GM18873 (cell line): ENCODE measurements around the gene ABLIM1.

Experiments used
- ATAC-seq: cut with Tn5 transposase; IDR thresholded peaks from one replicate; pipeline ENCODE4 v1.9.1; 2021; ENCODE audit warnings: mild to moderate bottlenecking, moderate library complexity, moderate number of reproducible peaks; ENCODE audit not compliant: unreplicated experiment, low FRiP score

The ABLIM1 gene

DNA sequence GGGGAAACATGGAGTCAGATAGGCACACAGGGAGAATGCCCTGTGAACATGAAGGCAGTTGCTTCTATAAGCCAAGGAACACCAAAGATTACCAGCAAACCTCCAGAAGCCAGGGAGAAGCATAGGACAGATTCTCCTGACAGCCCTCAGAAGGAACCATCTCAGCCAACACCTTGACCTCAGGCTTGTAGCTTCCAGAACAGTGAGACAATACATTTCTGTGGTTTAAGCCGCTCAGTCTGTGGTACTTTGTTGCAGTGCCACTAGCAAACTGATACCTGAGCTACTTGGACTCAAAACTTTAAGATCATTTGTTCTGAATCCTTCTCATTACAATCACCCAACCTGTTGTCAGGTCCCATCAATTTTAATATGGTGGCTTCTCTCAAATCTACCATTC lies 31.2 kb downstream of the ABLIM1 start:
- ATAC-seq = no peak

DNA sequence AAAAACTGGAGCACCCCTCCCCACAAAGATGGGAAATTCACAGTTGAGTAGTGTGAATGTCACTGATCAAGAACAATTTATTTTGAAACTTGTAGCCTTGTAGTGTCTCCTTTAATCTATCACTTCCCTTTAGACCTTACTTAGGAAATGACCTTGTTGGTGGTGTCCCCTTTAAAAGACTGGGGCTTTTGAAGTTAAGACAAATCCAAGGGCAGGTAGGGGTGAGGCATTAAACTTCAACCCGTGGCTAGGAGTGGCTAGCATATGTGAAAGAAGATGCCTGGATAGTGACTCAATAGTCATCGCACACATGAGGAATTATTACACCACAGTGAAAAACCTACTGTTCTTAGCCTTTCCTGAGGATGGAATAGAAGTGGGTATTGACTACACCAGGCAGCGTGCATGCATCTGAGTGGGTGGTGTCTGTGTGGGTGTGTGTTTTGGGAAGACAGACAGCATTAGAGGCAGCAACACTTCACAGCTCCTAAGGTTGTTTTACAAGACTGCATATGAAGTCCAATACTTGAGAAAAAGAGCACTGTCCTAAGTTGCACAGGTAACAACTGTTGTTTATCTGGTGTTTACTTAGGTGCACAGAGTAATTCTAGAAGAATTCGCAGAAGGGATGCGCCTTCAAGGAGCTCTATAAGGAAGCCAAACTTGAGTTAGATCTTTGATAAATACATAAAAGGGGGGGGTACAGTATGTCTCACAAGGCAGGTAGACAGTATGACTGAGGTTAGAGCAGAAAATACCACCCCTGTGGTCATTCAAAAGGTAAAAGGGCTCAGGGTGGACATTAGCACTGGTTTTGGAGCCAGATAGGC lies 32.9 kb downstream of the ABLIM1 start:
- ATAC-seq = no peak

DNA sequence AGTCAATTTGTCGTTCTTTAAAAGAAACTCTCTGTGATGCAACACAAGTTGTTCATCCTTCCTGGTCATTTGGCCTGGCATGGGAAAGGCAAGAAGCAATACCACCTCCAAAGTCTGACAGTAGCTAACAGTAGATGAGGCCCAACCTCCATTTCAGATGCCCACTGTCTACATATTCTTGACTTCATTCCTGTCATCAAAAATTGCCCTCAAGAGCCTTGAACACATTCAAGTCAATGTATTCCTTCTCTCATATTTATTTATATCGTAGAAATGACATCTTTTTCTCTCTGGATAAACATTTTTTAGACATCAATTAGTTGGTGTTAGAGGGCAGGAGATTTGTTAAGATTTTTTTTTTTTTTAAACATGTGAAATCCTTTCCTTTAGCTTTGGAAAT lies 33.7 kb downstream of the ABLIM1 start:
- ATAC-seq = no peak

DNA sequence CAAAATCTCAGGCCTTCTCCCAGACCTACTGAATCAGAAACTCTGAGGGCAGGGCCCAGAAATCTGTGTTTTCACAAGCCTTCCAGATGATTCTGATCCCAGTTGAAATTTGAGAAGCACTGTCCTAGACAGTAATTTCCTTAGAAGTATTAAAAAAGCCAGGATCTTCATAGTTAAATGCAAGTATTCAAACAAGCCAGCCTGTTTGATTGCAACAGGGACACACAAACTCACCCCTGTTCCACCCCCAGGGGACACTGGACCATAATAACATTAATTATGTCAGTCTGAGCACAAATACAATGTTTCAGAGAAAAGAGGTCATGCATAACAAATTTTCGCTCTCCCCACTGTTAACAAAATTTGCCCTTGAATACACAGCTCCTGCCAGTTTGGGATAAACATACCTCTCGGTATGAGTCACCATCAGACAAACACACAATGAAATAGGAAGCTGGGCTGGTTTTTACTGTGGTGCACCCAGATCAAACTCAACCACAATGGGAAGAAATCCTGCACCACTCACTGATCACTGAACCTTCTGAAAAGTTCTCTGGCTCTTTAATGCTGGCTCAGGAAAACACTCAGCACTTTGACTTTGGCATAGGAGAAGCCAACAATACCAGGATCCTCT lies 34.3 kb downstream of the ABLIM1 start:
- no peak for ATAC-seq

DNA sequence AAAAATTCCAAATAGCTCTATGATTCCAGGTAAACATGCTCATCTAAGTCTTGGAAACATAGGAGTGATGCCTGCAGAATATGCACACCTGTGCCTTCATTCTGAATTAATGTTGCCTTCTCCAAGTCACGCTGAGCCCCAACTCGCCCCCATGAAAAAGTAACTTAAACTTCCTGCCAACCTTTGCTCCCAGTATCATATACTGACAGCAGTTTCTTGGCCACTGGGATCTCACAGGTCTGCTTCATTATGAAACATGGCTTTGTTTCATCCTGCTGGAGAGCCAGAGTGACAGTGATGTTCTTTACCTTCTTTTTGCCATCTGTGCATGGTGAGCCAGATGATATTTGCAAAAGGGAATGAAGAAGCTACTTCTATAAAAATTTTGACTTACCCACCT lies 34.9 kb downstream of the ABLIM1 start:
- no peak for ATAC-seq

DNA sequence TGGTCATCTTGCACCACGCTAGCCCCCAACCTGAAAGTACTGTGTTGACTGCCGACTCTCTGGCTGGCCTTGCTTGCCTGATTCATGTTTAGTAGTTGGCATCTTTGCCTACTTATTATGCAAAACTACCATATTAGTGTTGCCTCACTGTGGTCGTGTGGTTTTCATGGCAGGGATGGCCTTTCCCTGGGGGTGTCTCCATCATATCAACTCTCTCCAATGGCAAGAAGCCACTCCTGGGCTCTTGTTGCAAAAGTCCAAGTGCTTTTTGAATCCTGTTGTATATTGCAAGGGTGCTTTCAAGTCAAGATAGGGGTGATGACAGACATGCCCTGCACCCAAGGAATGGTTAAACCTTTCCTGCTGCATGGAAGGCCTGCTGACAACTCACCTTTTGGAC lies 39.4 kb downstream of the ABLIM1 start:
- ATAC-seq = no peak

DNA sequence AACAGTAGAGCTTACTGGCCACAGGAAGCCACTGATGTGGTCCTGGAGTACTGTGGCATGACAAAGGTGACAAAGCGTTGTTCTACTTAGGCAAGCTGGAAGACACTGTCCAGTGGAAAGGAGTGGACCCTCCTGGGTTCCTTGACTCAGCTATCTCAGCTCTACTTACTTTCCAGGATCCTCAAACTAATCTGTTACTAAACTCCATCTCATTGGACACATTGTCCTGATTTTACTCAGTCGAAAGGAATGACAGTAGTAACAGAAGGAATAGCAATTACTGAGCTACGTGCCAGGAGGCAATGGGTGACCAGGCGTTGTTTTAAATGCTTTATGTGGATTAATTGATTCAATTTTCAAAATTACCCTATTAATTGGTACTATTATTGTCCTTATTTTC lies 41.6 kb downstream of the ABLIM1 start:
- no peak for ATAC-seq

DNA sequence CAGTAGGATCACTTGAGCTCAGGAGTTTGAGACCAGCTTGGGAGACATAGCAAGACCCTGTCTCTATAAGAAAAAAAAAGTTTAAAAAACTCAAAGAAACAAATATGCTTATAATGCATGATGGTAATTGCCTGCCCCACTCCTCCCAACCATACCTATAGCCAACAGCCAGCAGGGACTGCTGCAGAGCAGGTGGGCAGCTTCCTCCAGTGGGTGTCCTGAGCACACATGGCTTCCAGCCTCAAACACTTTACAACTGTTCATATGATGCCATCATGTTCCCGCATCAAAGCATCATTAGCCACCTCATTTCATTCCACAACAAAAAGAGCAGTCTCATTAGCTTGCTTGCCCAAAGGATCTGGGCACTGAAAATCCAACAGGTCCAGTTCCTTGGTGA lies 42.0 kb downstream of the ABLIM1 start:
- no peak for ATAC-seq

DNA sequence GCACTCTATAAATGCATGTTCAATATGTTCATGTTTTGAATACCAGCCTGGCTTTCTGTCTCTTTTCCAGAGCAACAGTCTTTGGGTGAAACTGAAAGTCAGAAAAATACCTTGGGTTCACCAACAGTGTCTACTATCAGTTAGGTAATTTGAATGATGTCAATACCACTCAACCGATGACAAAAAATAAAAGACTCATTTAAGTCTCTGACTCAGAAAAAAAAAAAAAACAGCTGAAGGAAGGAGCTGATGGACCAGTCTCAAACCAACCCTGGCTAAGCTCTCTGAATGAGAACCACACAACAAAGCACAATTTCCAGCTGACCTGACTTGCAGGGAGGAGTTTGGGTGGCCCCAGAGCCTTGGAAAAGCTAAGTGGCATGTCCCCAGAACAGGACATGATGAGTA lies 42.5 kb downstream of the ABLIM1 start:
- peak; percentile 98 for ATAC-seq

DNA sequence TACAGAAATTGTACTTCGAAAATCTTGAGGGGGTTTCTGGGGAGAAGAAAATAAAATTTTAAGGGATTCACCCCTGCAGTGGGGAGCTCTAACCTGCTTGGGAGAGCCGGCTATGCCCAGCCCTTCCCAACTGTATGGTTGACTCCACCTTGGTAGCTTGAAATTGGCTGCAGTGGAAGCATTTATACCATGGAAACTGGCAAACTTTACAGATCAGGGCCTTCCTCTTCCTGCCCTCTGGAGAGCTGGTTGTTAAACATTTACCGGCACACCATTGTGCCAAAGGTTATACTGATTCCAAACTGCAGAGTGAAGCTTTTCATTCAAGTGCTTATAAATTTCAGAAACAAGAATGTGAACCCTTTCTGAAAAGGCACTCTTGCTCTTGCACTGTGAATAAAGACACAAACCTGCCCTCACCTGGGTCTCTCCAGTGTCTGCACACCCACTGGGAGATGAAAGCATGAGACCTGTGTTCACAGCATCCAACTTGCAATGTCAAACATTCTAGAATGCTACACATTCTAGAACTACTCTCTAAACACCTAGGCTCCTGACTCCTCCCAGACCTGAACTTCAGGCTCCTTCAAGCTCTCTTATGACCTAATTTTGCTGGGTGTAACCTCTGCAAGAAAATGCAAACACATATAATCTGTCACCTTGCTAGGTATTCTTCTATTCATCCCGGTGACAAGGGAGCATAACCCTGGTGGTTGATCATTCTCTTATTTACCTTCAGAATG lies 44.7 kb downstream of the ABLIM1 start:
- no peak for ATAC-seq

DNA sequence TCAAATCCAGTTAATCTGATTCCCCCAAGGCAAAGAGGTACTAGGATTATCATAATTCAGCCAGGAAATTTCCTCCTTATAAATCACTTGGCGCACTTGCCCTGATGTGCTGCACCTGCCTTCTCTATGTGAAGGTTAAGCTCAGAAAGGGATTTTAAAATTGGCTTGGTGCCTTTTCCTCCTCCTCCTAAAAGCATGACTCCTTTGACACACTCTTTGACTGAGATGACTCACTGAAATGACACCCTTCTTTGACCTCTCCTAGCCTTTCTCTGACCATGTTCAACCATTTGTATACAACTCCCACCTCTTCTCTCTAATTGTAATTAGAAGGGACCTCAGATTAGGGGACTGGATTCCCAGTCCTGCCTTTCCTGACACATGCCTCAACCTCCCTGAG lies 46.5 kb downstream of the ABLIM1 start:
- ATAC-seq = no peak

DNA sequence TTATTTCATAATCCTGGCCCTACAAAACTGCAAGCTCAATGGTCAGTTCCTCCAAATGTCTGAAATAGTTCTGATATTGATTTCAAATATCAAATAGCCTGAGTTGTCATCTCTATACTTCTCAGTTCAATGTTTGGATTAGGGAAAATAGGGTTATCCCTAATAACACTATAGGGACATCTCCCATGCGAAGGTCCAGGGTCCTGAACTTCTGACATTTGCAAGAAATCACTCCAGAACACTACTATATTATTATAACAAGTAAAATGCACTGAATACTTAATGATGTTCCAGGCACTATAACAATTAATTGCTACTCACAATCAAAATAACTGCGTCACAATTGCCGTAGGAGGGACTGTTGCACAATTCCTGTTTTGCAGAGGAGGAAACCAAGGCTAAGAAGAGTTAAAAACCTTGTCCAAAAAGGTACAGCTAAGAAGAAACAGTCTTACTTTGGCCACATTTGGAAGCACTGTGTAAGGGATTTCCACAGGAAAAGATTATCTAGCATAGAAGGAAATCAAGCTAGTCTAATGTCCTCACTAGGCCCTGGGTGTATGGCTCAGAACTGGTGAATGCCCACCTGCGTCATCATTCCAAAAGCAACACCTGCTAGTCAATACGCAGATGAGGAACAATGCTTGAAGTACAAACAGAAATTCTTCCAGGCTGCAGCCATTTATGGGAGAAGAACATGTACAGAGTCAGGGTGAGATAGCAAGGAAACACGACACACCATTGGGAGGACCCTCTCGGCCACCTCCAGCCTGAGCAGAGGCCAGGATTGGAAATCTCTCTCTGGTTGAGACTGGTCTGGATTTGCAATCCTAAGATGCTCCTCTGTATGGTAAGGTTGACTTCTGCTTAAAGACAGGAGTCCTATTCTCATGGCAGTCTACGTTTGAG lies 48.3 kb downstream of the ABLIM1 start:
- ATAC-seq = no peak

DNA sequence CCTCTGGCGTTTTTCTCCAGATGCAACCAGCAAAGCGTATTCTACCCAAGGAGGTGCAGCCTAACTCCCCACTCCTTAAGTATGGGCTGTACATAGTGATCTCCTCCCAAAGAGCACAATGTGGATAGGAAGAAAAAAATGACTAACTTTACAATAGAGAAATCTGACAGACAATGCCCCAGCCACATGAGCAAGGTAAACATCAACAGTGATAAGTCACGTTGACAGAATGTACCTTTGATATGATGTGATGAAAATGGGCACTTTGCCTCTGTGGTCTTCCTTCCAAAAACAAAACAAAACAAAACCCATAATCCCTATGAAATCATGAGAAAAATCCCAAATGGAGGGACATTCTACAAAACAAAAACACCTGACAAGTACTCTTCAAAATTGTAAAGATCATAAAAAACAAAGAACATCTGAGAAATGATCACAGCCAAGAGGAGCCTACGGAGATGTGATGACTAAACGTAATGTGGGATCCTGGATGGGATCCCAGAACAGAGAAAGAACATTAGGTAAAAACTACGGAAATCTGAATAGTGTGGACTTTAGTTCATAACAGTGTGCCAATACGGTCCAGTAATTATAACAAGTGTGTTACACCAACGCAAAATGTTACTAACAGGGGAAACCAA lies 50.6 kb downstream of the ABLIM1 start:
- no peak for ATAC-seq

DNA sequence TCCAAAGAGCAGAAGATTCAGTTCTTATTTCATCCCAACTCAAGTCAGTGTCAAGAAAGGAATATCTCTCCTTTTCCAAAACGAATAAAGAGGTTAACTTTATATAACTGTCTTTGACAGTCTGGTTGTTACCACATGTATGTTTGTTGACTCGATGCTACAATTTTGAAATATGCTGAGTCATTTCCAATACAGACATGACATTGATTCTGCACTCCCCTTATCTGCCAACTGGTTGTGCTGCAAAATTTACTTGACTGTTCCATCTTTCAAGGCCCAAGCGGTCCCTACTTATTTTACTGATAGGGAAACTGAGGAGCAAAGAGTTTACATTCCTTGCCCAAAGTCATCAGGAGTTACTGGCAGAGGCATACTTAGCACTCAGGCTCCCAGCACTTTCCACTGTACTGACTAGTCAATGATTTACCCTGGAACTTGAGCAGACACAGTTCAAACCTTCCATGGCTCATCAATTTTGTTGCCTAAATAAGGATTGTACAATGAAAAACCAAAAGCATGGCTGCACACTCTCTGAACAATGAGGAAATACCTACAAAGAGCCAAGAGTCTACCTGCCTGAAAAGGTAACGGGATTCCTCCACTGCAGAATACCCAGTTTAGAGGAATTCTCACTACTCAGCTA lies 52.8 kb downstream of the ABLIM1 start:
- ATAC-seq = no peak

DNA sequence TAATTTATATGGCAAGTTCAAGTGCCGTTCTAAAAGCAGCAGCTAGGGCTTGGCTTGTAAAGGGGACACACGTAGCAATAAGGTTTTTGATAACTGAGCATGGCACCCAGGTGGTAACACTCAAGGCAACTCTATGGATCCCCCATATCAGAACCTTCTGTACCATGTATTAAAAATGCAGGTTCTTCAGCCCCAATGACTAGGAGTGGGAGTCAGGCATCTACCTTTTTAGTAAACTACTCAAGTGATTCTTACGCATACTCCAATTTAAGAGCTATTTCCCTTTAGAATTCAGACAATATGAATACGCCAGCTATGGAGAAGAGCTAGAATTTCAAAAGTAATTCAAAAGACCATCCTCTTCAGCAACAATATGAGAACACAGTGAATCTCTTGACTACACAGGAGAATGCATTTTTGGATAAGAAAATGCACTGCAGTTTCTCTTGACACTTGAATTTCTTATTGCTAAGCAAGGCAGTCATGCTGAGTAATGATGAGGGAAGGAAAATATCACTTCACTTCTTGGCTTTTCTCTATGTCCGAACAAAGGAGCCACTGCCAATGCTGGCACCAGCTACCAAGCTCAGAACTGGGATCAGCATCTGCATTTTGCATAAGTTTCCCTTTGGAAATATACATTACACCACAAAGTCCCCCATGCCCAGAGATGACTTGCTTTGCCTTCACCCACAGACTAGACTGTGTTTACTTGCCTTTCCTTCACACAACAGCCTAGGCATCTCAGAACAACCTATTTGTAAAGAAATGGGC lies 53.5 kb downstream of the ABLIM1 start:
- ATAC-seq = no peak

DNA sequence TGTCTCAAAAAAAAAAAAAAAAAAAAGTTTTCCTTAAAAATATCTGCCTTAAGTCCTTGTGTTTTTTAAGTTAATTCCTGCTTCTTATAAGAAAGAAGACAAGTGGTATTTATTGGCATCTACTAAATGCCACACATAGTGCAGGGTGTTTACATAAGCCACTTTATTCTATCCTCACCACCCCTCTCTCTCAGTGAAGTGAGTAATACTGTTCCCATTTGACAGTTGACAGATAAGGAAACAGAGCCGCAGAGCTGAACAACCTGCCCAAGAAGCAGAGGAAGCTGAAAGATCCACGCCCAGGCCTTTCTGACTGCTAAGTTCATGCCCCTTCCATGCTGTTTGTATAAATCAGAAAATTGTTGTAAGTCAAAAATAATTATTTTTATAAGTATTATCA lies 54.1 kb downstream of the ABLIM1 start:
- no peak for ATAC-seq

DNA sequence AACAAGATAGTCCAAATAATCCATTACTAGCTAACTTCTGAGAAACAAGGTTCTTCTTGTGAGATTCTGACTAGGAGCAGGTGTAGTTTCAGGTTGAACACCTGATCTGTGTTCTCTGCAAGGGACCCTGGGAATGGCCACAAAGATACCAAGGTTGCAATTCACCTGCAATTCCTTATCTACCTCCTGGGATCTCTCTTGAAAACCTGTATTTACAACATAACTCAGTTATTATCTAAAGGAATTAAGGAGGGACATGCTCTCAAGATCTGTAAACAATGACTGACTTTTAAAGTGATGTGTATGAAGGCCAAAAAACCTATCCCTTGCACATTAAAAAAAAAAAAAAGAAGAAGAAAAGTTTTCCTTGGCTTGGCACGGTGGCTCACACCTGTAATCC lies 54.8 kb downstream of the ABLIM1 start:
- no peak for ATAC-seq

DNA sequence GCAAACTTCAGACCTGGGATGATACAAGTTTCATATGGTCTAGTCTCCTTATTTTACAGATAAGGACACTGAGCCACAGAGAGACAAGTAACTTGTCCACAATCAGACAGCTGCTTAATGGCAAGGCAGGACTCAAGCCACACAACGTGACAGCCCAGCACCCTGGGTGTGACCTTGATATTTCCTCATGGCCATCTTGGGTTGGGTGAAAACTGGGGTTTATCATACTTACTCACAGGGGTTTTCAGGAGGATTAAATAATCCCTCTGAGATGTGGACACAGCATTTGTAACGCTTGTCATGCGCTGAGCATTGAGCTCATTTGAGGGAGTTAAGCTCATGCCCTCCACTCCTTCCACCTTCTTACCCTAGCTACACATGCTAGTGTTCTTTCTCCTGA lies 58.0 kb downstream of the ABLIM1 start:
- ATAC-seq = no peak

DNA sequence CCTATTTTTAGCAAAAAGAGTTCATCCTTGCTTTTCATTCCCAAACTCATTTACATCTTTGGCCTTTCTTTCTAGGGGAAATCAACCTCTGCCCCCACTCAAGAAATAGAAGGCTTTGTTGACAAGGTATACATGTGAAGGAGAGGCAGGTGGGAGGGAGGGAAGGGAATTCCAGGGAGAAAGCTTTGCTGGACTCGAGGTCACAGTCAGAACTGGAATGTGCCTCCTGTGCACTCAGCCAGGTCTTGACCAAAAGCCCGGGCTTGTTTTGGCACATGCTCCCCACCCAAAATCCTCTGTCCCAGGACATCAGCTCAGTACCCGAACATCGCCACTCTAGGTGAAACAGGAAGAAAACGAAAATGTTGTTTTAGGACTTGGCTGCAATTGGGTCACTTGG lies 61.3 kb downstream of the ABLIM1 start:
- ATAC-seq = no peak
